Inflammatory macrophage treated with lipopolysaccharide for 4 hours (primary cell): ENCODE results near the gene RASGRF1.

Source experiments
- DNase-seq: peaks from one replicate; pipeline ENCODE4 v3.0.0-alpha.2; 2020

RASGRF1 gene

GRCh38 chr15:79065706-79066376, 24.7 kb downstream of the RASGRF1 start:
- no peak for DNase-seq

DNA sequence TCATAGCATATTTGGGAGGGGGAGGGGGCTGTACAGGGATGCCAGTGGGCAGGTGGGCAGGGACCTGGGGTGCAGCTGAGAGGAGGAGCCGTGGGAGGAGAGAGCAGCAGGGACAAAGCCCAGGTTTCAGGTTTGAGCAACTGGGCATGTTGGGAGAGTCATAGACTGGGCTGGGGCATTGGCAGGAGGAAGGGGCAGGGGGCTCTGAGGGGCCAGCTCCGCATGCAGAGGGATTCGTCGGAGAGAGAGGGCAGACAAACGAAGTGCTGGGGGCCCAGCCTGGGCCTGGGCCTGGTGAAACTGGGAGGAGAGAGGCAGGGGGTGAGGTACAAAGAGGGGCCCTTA, 25.2 kb downstream of the RASGRF1 start:
- no peak for DNase-seq

GRCh38 chr15:79064496-79064895, 26.1 kb downstream of the RASGRF1 start:
- DNase-seq: no peak

GRCh38 chr15:79060175-79060574, 30.4 kb downstream of the RASGRF1 start:
- no peak for DNase-seq

GRCh38 chr15:79059081-79059572, 31.5 kb downstream of the RASGRF1 start:
- no peak for DNase-seq

DNA sequence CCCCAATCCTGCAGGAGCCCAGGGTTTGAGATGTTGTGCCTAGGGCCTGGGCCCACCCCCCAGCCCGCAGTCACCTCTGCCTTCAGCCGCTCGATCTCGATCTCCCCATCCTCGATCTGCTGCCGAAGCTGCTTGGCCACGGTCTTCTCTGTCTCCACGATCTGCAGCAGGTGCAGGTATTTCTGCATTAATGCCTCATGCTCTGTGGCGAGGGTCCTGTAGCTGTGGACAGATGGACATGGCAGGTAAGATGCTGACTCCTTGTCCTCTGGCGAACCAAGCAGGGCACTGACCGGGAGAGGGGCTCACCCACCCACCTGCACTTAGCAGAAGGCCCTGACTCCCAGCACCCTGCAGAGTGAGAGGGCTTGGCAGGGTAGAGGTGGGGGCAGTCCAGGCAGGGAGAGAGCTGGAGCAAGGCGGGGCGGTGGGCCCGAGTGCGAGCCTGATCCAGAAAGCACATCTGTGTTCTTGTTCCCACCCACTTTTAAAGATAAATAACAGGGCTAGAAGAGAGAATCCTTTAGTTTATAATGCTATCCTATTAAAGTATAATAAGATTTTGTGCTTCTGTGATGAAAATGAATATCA, 32.2 kb downstream of the RASGRF1 start:
- no peak for DNase-seq

DNA sequence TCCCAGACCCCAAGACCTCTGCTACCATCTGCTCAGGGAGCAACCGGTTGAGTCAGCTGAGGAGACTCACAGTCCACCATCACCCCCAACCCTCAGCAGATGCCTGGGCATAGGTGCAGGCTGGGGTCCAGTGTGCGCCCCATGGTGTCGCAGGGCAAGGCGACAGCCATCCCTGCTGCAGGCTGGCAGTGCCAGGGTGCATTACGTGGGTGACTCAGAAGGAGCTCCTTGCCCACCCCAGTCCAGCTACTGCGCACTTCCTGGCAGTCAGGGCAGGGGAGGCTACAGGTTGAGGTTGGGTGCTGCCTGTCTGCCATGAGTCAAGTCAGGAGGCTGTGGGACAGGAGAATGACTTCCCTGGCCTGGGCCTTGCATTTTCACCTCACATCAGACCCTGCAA, 33.5 kb downstream of the RASGRF1 start:
- DNase-seq: no peak

DNA sequence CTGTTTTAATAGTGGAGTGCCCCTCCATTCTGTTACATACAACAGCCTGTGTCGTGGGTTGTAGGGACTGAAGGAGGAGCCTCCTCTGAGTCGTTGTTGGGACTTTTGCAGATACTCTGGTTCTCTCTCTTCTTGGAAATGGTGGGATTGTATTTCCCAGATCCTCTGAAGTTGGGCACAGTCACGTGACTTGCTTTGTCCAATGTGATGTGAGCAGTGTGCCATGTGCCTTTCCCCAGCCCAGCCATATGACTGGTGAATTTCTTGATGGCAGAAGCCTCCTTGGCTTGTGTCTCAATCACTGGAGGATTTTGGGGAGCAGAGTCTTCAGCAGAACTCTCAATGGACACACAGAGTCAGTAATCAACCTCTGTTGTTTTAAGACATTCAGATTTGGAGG, 36.2 kb downstream of the RASGRF1 start:
- DNase-seq: no peak

DNA sequence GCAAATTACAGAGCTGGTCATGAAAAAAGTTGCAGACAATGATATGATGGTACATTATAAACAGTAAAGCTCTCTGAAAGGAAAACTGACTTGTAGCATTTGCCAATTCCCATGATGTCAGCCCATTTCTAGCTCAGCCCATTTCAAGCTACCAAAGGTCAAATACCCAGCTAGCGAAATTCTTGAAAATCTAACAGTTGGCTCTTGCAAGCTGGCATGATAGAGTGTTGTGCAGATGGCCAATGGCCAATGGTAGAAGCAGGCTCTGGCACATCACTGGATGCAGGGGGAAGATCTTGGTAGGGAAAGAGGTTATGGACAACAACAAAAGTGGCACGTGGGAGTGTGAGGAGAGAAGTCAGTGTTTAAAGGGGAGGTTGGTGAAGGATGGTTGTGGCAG, 36.7 kb downstream of the RASGRF1 start:
- DNase-seq: no peak

GRCh38 chr15:79051941-79052731, 38.4 kb downstream of the RASGRF1 start:
- no peak for DNase-seq

- DNase-seq: no peak
These were observed 39.6 kb downstream of the RASGRF1 start for GRCh38 chr15:79051029-79051428.

- DNase-seq: no peak
These were observed 40.2 kb downstream of the RASGRF1 start for GRCh38 chr15:79050341-79050740.

DNA sequence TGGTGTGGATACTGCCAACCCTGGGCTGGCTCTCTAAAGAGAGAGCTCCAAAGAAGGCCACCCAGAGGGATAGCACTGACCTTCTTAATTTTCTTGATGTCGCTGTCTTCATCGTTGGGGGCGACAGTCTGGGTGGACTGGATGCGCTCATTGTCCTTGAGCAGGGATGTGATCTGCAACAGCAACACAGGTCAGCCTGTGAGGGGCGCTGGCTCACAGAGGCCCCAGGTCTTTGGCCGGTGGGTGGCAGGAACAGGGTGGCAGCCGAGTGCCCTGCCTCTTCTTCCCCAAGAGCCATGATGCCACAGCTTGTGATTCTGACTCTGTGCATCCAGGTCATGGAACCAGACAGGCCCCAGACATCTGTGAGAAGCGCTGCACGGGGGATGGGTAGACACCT, 41.2 kb downstream of the RASGRF1 start:
- DNase-seq: no peak

DNA sequence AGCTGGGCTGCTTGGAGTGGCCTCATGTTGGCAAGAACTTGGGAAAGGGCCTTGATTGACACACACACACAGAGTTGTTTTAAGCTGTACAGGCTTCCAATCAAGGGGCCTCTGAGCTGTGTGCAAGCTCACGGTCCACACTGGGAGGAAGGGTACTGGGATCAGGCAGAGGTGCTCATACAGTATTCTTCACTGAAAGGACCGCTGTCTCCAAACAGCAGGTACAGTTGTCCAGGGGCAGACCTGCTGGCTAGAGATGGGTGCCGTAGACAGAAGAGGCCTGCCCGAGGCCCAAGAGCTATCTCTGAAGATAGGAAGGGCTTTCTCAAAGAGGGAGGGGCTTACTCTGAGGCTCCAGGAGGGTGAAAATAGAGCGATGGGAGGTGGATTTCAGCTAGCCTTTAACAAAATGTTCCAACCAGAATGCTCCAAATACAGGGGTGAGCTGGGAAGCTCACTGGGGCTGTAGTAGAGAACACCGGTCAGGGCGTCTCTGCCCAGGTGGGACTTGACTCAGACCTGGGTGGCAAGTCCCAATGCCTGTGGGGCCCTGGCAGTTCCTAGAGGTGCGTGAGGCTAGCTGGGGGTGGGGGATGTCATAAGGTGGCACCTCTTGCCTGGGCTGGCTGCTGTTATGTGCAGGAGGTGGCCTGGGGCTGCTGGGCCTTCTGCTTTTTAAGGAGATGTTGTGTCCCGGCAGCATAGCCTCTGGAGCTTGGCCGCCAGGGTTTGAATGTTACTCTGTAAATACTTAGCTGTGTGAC, 42.7 kb downstream of the RASGRF1 start:
- no peak for DNase-seq

DNA sequence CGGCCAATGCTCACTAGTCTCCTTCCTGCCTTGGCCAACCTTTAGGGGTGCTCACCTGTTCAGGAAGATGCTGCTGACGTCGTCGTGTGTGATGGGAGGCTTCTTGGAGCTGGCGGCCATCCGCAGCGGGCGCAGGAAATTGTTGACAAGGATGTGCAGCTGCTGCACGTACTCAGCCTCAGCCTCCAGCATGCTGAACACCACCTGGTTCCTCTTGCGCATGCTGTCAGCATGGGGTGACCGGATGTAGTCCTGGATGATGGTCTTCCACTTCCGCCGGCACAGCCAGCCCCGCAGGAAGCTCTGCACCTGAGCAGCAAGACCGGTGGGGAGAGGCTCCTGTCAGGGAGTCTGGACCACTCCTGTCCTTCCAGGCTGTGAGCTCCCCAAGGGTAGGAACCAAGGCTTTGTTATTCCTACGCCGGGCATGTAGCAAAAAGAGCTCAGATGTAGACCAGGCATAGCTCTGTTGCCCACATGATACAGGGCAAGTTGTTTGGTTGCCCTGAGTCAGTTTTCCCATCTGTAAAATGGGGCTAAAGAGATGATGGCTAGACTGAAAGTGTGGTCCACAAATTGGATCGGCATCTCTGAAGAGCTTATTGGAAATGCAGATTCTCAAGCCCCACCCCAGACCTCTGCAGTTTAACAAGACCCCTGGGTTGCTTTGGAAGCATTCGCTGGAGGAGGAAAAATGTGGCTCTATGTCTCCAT, 43.7 kb downstream of the RASGRF1 start:
- no peak for DNase-seq

- no peak for DNase-seq
These were observed 45.5 kb downstream of the RASGRF1 start for GRCh38 chr15:79045041-79045440.

GRCh38 chr15:79042213-79042928, 48.2 kb downstream of the RASGRF1 start:
- no peak for DNase-seq

DNA sequence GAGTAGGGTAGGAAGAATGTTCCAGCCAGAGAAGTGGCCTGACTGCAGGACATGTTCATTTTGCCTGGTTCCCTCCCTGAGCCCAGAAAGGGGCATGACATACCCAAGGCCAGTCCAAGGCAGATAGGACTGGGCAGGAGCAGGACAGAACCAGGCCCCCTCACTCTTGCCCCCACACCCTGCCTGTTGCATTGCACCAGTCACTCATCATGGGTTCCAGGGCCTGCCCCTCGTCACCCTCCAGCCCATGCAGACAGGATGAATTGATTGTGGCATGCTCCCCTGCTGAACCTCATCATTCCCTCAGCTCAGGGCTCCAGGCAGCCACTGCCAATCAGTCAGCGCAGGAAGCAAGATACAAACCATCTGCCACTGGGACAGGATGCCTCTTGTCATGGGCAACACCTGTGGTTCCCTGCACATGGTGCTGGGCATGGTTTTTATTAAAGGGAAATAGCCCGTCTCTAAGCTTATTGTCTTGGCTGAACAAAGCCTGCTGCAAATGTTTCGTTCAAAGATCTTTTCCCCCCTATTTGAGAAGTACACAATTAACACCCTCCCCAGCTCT, 48.9 kb downstream of the RASGRF1 start:
- DNase-seq: no peak

- no peak for DNase-seq
These were observed 52.7 kb downstream of the RASGRF1 start for GRCh38 chr15:79037848-79038247.

- DNase-seq: no peak
These were observed 54.3 kb downstream of the RASGRF1 start for GRCh38 chr15:79036323-79036722.

- DNase-seq: no peak
These were observed 54.8 kb downstream of the RASGRF1 start for GRCh38 chr15:79035814-79036213.
